Amniotic stem cell (primary cell): Measurements from ENCODE around the gene HSD3B1.
A peak's percentile ranks its signal among the peaks of the same experiment; 100 is the strongest.
"Not testable (repeated sequence)": the region's sequence is repeated elsewhere in the genome, so short reads cannot be mapped to it uniquely, and the experiment has no call there.

Experiments used
- DNase-seq: peaks from one replicate; lab custom pipeline; 2025; lab: John Stamatoyannopoulos, UW

The HSD3B1 gene

DNA sequence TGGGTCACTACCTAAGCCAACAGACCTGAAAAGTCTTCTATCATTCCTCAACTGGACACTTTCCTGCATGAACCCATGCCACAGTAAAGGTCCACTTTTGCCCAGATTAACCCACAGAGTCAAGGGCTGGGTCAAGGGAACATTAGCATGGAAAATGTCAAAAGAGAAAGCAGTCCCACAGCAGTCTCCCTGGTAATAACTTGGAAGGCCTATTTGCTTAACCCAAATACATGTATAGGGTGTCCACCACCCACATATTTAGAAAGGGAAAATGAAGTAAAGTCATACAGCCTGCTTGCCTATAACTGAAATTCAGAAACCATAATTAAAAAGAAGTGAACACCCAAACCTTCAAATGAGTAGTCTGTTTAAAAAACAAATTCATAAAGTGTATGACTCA, 16.1 kb upstream of the HSD3B1 start:
- DNase-seq: no peak

GRCh38 chr1:119492763-119493162, 14.2 kb upstream of the HSD3B1 start:
- no peak for DNase-seq

- no peak for DNase-seq
Observed at GRCh38 chr1:119504831-119505230, 2.2 kb upstream of the HSD3B1 start.

DNA sequence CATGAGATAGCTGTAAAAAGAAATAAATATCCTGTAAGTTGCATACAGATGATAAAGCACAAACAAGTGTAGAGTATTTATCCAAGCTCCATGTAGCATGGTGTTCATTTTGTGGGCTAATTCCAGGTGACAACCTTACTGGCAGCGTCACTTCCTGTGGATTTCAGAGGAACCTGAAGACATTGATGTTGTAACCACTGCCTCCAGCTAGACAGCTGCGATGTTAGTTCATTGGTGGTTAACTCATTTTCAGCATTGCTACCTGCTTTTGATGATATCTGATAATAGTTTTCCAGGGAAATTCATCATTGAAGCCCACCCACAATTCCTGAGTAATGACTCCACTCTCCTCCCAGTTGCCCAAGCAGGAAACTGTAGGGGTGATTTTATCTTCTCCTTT, 3.0 kb downstream of the HSD3B1 start:
- no peak for DNase-seq

- no peak for DNase-seq
Observed at GRCh38 chr1:119515221-119515620, 8.2 kb downstream of the HSD3B1 start.

GRCh38 chr1:119516247-119516646, 9.2 kb downstream of the HSD3B1 start:
- DNase-seq: no peak

- DNase-seq: no peak
Observed at GRCh38 chr1:119516680-119517079, 9.7 kb downstream of the HSD3B1 start.

- DNase-seq: not testable (repeated sequence)
Observed at GRCh38 chr1:119517667-119518066, 10.7 kb downstream of the HSD3B1 start.

DNA sequence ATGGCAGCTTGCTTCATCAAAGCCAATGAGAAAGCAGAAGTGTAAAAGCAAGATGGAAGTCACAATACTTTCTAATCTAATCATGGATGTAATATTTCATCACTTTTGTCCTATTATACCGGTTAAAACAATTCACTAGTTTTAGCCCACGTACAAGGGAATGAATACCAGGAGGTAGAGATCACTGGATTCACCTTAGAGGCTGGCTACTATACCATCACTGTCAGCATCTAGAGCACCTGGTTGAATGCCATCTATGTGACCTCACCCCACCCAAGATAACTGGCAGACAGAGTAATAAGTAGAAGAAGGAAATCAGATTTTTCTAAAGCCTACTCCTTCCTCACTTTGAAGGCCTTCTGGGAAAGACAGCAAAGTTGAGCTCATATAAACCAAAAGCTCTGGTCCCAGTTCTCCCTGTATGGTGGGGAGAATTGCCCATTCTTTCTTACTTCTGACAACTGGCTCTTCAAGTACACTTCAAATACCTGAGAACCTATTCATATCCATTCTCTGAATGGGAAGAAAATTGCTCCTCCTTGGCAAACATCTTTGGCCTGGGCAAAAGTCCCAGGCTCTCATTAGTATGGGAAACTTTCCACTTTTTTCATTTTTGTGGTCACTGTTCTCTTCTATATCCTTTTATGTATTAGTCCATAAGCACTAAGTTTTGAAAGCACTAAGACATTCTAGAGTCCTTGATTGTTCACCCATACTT, 24.8 kb downstream of the HSD3B1 start:
- DNase-seq: no peak

DNA sequence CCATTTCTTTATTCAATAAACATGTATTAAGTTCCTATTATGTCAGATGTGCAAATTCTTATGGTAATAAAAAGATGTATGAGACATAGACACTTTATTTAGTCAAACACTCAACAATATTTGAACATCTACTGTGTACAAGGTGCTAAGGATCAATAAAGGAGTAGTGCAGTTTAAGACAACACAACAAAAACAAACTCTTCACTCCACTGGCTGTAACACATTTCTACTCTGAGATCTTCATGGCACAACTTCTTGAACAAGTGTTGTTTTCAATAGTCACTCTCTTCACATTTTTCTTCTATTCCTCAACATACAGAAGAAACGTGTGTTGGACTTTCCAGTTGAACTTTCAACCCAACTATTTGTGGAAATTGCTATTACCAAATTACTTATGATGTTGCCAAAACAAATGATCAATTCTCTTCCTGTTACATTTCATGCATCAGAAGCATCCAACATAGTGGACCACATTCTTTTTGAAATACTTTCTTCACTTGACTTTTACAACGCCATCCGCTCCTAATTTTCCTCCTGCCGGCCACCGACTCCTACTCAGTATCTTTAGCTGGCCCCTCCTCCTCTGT, 25.4 kb downstream of the HSD3B1 start:
- DNase-seq: no peak

DNA sequence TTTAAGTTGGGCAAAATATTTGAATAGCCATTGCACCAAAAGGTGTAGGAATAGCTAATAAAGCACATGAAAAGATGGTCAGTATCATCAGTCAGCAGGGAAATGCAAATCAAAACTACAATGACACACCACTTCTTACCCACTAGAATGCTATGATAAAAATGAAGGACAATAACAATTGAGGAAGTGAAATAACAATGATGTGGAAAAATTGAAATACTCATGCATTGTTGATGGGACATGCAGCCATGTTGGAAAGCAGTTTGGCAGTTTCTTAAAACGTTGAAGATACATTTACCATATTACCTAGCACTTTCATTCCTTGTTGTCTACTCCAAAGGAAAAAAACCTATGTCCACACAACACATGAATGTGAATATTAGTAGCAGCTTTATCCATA, 28.4 kb downstream of the HSD3B1 start:
- no peak for DNase-seq

- DNase-seq: no peak
Observed at GRCh38 chr1:119537966-119538365, 31.0 kb downstream of the HSD3B1 start.

DNA sequence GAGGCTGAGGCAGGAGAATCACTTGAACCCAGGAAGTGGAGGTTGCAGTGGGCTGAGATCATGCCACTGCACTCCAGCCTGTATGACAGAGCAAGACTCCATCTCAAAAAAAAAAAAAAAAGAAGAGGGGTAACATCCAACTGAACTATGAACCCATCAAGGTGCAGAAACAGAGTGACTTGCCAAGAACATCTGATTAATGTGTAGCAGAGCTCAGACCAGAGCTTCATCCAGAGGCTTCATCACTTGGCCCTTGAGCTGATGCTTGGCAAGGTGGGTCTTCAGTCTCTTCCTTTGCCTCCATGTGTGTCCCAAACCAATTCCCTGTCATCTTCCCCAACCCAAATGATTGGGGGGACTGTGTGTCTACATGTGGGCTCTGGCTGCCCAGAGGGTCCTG, 32.6 kb downstream of the HSD3B1 start:
- no peak for DNase-seq

DNA sequence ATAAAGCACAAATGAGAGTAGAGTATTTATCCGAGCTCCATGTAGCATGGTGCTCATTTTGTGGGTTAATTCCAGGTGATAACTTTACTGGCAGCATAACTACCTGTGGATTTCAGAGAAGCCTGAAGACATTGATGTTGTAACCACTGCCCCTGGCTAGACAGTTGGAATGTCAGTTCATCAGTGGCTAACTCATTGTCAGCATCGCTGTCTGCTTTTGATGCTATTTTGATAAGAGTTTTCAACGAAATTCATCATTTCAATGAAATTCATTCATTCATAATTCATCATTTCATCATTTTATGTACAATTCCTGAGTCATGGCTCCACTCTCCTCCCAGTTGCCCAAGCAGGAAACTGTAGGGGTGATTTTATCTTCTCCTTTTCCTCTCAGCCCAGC, 34.4 kb downstream of the HSD3B1 start:
- DNase-seq: no peak

DNA sequence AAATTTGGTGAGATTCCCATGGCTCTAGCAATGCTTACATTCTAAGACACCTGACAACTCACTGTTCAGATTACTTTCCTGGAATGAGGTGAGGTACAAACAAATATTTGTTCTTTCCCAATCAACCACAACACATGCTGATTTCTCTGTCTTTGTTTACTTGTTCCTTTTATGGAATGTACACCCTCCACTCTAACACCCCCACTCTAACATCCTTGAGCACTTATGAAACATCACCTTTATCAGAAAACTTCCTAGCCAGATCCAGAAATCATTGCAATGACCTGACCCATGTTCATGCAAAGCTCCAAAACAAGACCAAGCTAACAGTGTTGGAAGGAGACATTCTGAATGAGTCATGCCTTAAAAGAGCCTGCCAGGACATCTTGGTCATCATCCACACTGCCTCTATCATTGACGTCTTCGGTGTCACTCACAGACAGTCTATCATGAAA, 35.5 kb downstream of the HSD3B1 start:
- no peak for DNase-seq

DNA sequence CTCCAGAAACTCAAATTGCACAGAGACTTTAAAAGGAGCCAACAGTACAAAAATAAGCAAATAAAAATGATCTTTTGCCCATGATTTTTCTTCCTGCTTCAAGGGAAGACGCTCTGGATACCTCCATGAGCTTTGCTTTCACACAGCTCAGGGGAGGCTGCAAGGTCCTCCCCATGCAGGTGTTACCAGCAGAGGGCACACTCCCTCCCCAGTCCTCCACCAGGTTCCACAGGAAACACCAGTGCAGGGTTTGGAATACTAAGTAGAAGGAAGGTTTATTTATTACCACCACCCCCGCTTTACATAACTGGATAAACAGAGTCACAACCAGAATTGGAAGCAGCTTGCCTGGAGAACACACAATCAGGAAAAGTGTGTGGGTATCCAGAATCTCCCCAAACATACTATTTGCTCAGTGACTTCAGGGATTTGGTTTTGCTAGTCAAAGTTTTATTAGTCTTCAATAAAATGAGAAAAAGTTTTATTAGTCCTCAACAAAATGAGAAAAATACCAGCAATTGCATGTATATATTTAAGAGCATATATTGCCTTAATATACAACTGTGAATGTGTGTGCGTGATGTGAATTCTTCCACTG, 37.3 kb downstream of the HSD3B1 start:
- DNase-seq: no peak

GRCh38 chr1:119546641-119547040, 39.6 kb downstream of the HSD3B1 start:
- DNase-seq: no peak

DNA sequence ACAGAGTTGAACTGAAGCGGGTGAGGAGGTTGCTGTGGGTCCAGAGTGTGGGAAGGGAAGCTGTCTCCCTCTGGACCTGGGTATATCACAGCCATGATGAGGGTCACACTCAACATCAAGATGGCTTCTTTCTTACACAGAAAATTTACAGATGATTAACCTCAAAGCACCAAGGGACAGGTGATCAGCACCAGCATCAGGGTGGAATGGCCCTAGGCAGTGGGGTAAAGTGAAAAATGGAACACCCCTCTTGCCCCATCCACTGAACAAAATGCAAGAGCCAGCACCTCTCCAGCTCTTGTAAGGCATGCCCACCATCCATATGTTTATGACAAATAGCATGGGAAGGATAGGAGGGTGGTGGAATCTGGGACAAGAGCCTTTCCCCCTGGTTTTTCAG, 40.3 kb downstream of the HSD3B1 start:
- no peak for DNase-seq

DNA sequence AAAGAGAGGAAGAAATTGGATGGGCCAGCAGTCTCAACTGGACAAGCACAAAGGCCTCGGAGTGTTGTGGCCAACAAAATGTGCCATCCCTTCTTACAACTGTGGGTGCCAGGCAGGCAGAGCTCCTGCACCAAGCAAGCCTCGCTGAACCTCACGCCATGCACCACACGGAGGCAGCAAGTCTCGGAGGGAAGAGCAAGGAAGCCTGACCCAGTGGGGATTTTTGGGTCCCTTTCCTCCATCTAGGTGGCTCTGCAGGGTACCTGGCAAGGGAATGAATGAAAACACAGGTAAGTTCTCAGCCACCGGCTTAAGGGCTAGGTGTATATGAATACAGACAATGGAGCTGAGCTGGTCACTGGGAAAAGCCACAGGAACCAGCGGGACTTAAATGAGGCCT, 40.8 kb downstream of the HSD3B1 start:
- no peak for DNase-seq

DNA sequence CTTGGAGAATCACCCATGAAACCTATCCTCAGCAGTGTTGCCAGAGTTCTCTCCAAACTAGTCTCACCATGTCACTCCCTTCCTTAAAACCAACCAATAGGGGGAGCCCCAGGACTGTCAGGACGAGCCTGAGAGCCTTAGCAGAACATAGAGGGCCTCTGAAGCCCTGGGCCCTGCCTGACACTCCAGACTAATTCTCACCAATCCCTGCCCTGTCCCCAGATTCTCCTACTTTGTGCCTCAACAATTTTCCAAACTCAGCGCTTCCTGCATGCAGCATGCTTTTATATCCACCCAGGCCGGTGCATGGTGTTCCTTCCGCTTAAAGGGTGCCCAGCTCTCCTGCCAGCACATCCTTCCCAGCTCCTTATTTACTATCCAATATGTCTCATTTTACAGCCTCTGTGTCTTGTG, 42.7 kb downstream of the HSD3B1 start:
- peak; percentile 22 for DNase-seq

GRCh38 chr1:119550381-119550780, 43.4 kb downstream of the HSD3B1 start:
- no peak for DNase-seq

DNA sequence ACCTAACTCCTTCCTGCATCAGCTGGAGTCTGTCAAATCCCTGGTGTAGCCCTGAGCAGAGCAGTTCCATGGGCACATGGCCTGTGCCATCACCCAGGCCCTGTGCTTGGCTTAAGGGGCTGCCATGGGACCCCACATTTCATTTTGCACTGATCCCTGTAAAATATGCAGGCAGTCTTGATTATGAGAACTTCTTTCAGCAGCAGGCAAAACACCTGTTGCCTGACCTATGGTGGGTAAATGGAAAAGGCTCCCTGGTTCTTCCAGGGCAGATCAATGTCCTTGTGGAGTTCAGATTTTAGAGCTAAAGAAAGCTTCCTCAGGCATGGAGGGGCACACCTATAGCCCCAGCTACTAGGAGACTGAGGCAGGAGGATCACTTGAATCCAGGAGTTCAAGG, 44.2 kb downstream of the HSD3B1 start:
- no peak for DNase-seq

DNA sequence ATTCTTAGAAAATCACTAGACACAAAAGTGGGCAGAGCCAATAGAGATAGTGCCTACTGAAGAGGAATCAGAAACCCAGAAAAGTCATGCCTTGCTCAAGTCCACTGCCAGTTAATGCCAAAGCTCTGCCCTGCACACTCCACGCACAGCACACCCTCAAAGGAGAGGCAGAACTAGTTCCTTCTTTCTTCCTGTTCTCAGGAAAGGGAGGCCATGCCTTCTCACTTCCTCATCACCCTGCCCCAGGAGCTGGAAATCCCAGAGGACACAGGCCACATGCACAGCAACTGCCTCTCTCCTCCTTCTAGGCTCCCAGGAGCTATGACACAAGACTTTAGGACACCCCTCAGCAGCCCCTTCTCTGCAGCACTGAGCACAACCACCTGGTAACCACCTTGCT, 45.6 kb downstream of the HSD3B1 start:
- DNase-seq: not testable (repeated sequence)
